ENCODE measurements around the gene GNAI3. TPM values are rescaled to one million over a fixed set of nuclear protein-coding genes. Genes with fewer than 3 reads are reported as not detected.

GNAI3 gene
- total RNA-seq (2021) (7.6 and 10.0 TPM in 2 replicates), Bru-seq, nascent RNA (percentile 92 among the genes with signal in this experiment), BruChase-seq, experiment 1, labeled RNA remaining after a 2-hour chase (percentile 89 among the genes with signal in this experiment), BruChase-seq, experiment 2, labeled RNA remaining after a 6-hour chase (percentile 92 among the genes with signal in this experiment)
- long read RNA-seq, full-length matches to known transcripts = 337 of 350 reads
- long read RNA-seq, partial matches to known transcripts = 8 of 350 reads
- long read RNA-seq, other reads (novel, unspliced or antisense) = 5 of 350 reads

DNA sequence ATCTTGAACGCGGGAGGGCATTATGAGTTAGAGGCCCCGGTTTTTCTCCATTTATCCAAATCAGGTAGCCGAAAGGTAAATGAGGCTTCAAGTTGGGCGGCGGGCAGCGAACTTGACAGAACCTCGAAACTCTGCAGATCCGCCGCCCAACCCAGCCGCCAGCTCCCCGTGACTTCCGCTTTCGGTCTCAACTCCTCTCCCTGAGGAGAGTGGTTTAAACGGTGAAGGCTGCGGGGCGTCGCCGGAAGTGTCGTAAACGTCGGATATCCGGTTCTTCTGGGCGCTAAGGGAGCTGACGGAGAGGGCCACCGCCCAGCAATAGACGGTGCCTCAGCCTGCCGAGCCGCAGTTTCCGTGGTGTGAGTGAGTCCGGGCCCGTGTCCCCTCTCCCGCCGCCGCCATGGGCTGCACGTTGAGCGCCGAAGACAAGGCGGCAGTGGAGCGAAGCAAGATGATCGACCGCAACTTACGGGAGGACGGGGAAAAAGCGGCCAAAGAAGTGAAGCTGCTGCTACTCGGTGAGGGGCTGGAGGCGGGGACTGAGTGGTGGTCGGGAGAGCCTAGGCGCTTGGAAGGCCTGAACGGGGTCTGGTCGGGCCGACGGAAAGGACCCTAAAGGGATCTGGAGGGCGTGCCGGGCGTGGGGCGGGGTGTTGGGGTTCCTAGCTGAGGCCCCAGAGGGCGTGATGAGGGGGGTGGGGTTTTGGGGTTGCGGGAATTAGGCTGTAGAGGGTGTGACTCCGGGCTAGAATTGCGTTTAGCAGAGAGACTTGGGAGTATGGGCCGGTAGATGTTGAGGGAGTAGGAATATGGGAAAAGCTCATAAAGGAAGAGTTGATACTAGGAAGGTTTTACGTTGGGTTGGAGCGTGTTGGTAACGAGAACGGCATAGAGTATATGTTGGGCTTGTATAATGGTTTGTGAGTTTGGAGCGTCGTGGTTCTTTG lies at the start of gene GNAI3:
TSS of gene GNAI3 (plus strand) at position 295 of the 947 bp plus-strand sequence. CDS start at position 401, 106 bp downstream.
- H3K9me3 ChIP-seq (ENCODE audit: insufficient read depth, low read depth) = no peaks in the 10 kb centered on the region
- 0 out of 2 replicates have a peak, but pooled peaks cover 8% of the 10 kb centered on the region for H3F3A ChIP-seq (ENCODE audit: insufficient read depth, low read depth)
- peak within 1 kb of the TSS; percentile 95 for H3K4me2 ChIP-seq
- no TSS peak for BruUV-seq (replicated peaks)
- H3K27me3 ChIP-seq (ENCODE audit: insufficient read depth, low read depth) = no peaks in the 10 kb centered on the region
- CTCF ChIA-PET = interaction anchor here (0.5 to 1.8 kb wide), 9 partner anchors 39 to 566 kb away, joined by 3 to 20 read pairs (median 5); partner anchors contain the start of gene AMPD2
- peak; percentile 90 to 97 for DNase-seq
- peaks cover 41% of the 10 kb centered on the region for H4K20me1 ChIP-seq (ENCODE audit: insufficient read depth)
- POLR2A ChIA-PET (ENCODE audit: unreplicated experiment) = interaction anchor here (0.6 to 1.3 kb wide), 13 partner anchors 16 to 640 kb away, joined by 3 to 10 read pairs (median 3); no protein-coding TSS in a partner anchor
- TF ChIP-seq EZH2 (IDR thresholded peaks at IDR 0.05; ENCODE audit: low read depth) = no peak
- TF ChIP-seq, protein P1, sequence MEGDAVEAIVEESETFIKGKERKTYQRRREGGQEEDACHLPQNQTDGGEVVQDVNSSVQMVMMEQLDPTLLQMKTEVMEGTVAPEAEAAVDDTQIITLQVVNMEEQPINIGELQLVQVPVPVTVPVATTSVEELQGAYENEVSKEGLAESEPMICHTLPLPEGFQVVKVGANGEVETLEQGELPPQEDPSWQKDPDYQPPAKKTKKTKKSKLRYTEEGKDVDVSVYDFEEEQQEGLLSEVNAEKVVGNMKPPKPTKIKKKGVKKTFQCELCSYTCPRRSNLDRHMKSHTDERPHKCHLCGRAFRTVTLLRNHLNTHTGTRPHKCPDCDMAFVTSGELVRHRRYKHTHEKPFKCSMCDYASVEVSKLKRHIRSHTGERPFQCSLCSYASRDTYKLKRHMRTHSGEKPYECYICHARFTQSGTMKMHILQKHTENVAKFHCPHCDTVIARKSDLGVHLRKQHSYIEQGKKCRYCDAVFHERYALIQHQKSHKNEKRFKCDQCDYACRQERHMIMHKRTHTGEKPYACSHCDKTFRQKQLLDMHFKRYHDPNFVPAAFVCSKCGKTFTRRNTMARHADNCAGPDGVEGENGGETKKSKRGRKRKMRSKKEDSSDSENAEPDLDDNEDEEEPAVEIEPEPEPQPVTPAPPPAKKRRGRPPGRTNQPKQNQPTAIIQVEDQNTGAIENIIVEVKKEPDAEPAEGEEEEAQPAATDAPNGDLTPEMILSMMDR (conservative IDR thresholded peaks at IDR 0.05) = peak; percentile 42; the same call in 1 of the 2 replicates
- H3K4me3 ChIP-seq = peak within 1 kb of the TSS; percentile 93
- peak within 1 kb of the TSS; percentile 93 for H2AFZ ChIP-seq
- H3K27ac ChIP-seq = peak within 1 kb of the TSS; percentile 91
- H3K79me2 ChIP-seq (ENCODE audit: low read depth) = peaks cover 70% of the 10 kb centered on the region
- intact Hi-C loops (cut with micrococcal nuclease; ENCODE audit: unreplicated experiment) = loop anchor here (5.0 kb wide), 2 partner anchors 74 to 454 kb away; no protein-coding TSS in a partner anchor
- H3K4me1 ChIP-seq (replicated peaks; ENCODE audit: insufficient read depth) = peaks cover 23% of the 10 kb centered on the region
- H3K36me3 ChIP-seq (ENCODE audit: low read depth) = no peaks in the 10 kb centered on the region
- no peaks in the 10 kb centered on the region for H3K9me2 ChIP-seq (ENCODE audit: insufficient read depth)

DNA sequence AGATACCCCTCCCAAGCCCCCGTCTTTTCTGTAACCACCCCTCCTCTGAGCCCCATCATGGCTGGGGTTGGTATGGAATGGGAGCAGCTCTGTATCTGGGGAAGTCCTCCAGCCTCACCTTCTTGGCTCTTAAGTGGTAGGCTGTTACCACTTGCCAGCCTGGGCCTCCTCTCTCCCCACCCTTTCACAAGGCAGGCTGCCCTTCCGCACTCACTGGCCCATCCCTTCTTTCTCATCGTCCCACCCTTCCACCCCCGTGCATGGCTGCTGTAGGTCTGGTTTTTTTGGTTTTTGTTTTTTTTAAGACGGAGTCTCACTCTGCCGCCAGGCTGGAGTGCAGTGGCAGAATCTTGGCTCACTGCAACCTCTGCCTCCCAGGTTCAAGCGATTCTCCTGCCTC lies 49.3 kb upstream of the GNAI3 start:
- 0 out of 2 replicates have a peak overlapping the region, but pooled peaks have one; percentile 13 for H3K4me2 ChIP-seq
- BruUV-seq (replicated peaks) = no TSS peak
- DNase-seq = no peak
- H3K27me3 ChIP-seq (ENCODE audit: insufficient read depth, low read depth) = no peaks in the 10 kb centered on the region
- ChIA-PET POLR2A (ENCODE audit: unreplicated experiment) (no interaction called here), CTCF (interaction anchor here (0.6 to 1.0 kb wide), 3 partner anchors 23 to 561 kb away, joined by 3 read pairs; partner anchors contain the start of gene STRIP1)
- H3K9me3 ChIP-seq (ENCODE audit: insufficient read depth, low read depth) = no peaks in the 10 kb centered on the region
- no peaks in the 10 kb centered on the region for H3K9me2 ChIP-seq (ENCODE audit: insufficient read depth)
- H3K4me1 ChIP-seq (replicated peaks; ENCODE audit: insufficient read depth) = peaks cover 21% of the 10 kb centered on the region
- H3K79me2 ChIP-seq (ENCODE audit: low read depth) = peaks cover 22% of the 10 kb centered on the region
- H3K27ac ChIP-seq = no peak overlapping the region
- intact Hi-C loops (cut with micrococcal nuclease; ENCODE audit: unreplicated experiment) = loop anchor here (2.0 kb wide), 1 partner anchor 34 kb away; no protein-coding TSS in a partner anchor
- peaks cover 6% of the 10 kb centered on the region for H4K20me1 ChIP-seq (ENCODE audit: insufficient read depth)
- H3F3A ChIP-seq (ENCODE audit: insufficient read depth, low read depth) = peaks cover 29% of the 10 kb centered on the region; the same call in 1 of the 2 replicates
- H3K4me3 ChIP-seq = no peak overlapping the region
- H2AFZ ChIP-seq = no peak overlapping the region
- TF ChIP-seq EZH2 (IDR thresholded peaks at IDR 0.05; ENCODE audit: low read depth) = no peak
- TF ChIP-seq, protein P1 (conservative IDR thresholded peaks at IDR 0.05) = no peak
- peaks cover 9% of the 10 kb centered on the region for H3K36me3 ChIP-seq (ENCODE audit: low read depth)

Measured in PC-9 (cell line).